AG08395 (cell line): Measurements from ENCODE around the gene TMEM239.
"Not testable (repeated sequence)": the region's sequence is repeated elsewhere in the genome, so short reads cannot be mapped to it uniquely, and the experiment has no call there.

ENCODE experiments used
- DNase-seq: peaks from one replicate; pipeline ENCODE4 v3.0.0; 2012; ENCODE audit warnings: mixed read lengths, low spot score

TMEM239 gene

DNA sequence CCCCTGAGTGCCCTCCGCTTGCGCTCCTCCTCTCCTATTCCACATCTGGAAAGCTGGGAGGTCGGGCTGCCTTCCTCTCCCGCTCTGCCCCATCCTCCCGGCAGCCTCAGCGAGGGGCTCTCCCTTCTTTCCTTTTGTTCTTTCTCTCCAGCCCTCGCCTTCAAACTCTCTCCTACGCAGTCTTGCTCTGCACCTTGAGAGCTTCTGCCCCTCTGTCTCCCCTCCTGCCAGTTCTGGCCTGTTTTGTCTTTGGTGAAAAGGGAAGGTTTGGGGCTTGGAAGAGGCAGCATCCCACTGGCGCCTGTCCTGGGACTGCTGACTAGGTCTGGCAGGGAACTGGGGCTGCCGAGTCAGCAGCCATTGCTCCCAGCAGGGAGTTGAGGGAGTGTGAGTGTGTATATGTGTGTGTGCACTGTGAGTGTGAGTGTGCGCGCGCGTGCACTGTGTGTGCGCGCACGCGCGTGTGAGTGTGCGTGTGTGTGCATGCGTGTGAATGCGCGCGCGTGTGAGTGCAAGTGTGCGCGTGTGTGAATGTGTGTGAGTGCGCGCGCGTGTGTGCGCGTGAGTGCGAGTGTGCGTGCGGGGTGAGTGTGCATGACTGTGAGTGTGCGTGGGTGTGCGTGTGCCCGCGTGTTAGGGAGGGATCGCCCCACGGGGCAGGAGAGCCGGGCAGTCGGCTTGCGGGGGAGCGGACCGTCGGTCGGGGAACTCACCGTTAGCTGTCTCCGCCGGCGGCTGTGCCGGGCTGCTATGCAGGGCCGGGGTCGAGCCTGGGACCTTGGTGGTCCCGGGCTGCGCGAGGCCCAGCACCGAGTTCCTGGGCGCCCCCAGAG, 16.3 kb upstream of the TMEM239 start:
- DNase-seq: peak; percentile 48

DNA sequence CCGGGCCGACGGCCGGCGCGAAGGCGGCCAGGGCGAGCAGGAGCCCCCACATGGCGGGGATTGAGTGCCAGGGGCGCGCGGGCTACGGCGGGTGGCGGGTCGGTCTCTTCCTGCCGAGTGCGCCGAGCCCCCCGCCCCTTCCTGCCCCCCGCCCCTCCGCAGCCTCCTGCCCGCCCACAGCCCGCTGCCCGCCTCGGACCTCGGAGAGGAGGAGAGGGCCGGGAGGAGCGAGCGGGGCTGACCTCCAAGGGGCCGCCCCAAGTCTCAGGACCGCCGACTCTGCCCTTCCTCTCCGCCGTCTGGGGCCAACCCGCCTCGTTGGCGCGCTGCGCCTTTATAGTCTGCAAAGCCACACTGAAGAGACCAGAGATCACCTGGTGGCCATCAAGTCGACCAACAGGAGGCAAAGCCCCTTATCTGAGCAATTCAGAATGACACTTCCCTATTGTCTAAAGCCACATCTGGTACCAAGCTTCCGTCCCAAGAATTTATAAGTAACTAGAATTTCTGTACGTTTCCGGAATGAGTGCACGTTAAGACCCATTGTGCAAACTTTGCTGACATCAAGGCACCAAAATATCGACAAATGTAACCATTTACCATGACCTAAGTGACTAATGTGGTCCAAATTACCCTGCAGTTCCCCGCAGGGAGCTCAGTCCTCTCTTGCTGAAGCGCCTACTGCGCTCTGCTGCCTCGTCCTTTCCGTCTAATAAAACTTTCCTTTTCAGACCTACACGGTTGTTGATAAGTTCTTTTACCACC, 15.5 kb upstream of the TMEM239 start, which contains the start of gene CPXM1:
Gene CPXM1 (minus strand): TSS at position 107 of the 765 bp plus-strand sequence. CDS start 55 bp downstream, at position 52.
- DNase-seq: no peak

DNA sequence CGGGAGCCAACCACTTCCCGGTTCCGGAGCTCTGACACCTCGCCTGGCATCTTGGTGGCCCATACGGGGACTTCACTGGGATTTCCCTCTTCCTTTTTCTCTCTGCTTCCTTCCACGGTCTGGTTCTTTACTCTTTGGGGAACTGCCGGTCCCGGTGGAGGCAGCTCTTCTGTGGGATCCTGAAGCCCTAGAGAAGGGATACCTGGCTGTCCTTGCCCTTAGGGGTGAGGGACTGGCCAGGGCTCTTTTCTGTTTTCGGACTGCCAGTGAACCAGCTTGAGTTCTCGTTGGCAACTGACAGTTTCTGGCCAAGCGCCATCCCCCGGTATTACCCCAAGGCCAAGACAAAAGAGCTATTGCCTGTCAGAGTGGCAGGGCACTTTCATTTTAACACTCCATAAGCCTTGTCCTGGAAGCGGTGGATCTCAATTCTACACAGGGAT, 14.9 kb upstream of the TMEM239 start:
- DNase-seq: no peak

DNA sequence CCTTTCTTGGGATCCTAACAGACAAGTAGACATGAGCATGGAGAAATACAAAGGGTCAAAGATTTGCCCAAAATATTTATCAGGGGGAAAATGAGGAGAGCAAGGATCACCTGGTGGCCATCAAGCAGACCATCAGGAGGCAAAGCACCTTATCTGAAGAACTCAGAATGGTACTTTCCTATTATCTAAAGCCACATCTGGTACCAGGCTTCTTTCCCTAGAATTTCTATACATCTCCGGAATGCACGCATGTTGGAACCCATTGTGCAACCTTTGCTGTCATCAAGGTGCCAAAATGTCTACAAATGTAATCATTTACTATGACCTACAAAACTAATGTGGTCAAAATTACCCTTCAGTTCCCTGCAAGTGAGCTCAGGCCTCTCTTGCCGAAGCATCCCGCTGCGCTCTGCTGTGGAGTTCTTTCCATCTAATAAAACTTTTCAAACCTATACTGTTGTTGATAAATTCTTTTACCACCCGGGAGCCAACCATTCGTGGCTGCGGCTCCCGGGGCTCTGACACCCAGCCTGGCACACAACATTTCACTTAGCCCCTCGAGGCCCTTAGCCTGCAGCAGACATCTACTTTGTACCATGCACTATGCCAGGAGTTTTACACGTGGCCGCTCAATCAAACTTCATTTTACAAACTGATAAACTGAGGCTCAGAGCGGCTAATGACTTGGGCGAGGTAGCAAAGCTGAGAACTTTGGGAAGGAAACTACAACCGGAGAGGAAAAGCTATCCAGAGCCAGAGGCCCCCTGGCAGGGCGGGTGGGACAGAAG, 11.9 kb upstream of the TMEM239 start:
- no peak for DNase-seq

DNA sequence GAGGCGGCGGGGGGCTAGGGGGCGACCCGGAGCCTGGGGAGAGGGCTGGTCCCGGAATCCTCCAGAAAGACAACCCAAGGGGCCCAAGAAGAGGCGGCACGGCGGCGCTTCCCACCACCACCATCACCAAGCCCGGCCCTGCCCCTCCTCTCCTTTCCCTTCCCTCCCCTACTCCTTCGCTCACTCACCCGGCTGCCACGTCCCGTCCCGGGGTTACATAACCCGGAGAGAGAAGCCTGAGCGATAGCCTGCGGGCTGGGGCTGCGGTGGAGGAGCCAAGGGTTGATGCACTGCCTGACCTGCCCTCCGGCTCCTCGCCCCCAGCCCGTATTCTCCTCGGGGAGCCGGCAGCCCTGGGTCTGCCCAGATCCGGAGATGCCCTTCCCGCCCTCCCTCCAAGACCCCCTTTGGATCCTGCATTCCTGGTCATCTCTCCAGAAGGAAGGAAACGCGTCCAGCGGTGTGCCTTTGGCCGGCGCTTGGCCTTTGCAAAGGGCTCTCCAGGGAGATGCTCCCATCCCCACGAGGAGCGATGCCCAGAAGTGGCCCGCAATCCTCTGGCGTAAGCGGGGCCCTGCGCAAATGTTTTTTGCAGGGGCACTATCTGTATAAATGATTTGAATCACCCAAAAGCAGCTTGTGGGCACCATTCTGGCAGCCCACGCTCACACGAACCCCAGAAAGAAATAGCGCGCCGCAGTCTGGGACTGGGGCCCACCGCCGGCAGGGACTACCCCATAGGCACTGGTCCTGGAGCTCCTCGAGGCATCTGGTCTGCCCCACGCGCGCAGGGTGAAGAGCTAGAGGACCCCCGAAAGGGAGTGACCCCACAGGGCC, 11.1 kb upstream of the TMEM239 start:
- DNase-seq: peak; percentile 35

DNA sequence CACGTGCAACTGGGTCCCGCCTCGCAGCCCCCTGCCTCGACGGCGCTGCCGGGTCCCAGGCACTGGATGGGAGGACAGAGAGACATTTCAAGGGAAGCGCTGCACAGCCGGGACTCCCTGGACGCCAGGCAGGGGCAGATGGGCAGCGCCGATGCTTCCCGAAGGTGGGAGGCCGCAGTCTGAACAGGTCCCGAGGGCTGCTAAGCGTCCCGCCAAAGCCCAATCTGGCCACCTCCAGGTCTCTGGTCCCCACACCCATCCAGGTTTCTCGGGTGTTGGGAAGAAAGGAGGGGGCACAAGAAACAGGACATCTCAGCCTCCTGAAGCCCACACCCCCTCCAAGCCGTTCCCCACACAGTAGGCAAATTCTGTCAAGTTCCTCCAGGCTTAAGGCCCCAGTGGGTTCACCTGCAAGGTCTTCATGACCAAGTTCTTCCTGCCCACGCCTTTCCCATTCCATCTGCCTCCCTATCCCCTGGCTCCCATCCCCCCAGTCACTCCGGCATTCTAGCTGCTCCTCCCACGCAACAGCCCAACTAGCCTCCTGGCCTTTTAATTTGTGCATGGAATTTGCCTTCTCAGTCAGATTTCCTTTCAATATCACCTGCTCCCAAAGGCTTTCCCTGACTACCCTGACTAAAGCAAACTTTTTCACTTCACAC, 10.3 kb upstream of the TMEM239 start:
- DNase-seq: no peak

DNA sequence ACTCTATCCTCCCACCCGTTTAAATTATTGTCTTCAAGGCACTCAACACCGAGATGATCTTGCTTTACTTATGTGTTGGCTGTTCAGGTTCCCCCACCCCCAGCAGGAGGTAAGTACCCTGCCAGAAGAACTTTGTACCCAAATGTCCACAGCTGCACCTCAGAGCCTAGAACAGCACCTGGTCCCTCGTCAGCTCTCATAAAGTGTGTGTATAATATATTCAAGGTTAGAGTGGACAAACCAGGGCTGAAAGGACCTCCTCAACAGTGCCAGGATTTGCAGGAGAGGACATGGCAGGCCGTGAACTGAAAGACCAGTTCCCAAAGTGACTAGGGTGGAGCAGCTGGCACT, 9.8 kb upstream of the TMEM239 start:
- DNase-seq: no peak

DNA sequence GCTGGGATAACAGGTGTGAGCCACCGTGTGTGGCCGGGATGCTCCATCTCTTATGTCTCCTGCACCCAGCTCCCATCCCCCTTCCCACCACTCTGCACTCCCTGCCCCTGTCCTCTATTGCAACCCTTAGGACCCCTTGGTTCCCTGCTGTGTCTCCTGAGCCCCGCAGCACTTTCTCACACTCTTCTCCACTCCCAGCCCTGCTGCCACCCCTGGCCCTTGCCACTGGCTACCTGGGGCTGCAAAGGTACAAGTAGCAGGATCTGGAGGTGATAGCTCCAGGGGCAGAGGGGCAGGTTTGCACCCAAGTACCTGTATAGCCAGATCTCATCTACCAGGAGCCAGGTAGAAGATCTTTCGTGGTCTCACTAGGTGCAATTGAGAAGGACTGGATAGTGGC, 9.1 kb upstream of the TMEM239 start:
- no peak for DNase-seq

DNA sequence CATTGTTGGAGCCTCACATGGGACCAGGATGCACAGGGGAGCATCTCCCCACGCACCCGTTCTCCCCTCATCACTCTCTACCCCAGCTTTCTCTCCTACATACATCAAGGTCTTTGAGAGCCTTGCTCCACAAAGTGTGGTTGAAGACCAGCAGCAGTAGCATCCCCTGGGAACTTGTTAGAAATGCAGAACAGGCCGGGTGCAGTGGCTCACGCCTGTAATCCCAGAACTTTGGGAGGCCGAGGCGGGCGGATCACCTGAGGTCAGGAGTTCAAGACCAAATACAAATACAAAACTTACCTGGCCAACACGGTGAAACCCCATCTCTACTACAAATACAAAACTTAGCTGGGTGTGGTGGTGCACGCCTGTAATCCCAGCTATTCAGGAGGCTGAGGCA, 8.2 kb upstream of the TMEM239 start:
- not testable (repeated sequence) for DNase-seq

DNA sequence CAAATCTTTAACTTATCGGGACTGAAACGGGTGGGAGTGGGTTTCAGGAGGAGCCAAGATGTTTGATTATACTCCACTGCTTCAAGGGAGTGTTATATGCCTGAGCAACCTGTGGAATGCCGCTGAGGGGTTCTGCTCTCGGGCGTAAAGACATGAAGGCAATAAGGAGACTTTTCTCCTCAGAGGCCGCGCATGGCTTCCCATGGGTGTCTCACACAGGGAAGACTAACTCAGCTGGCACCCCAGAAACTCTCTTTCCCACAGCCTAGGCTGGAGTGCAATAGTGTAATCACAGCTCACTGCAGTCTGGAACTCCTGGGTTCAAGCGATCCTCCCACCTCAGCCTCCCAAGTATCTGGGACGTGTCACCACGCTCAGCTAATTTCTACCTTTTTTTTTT, 6.5 kb upstream of the TMEM239 start:
- DNase-seq: no peak

DNA sequence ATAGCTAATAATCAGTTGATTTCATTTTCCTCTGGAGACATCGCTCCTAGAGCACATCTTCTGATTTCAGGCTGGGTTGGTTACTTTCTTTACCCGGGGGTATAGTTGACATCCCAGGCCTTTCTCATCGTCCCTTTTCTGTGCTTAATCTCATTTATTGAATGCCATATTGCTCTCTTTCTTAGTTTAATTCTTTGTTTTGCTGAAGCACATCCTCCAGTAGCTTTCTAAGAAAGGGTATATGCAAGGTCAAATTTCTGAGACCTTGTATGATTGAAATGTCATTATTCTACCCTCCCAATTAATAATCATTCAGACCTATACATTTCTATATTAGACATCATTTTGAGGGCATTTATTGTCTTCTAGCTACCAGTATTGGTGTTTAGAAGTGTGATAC, 4.0 kb upstream of the TMEM239 start:
- DNase-seq: no peak

DNA sequence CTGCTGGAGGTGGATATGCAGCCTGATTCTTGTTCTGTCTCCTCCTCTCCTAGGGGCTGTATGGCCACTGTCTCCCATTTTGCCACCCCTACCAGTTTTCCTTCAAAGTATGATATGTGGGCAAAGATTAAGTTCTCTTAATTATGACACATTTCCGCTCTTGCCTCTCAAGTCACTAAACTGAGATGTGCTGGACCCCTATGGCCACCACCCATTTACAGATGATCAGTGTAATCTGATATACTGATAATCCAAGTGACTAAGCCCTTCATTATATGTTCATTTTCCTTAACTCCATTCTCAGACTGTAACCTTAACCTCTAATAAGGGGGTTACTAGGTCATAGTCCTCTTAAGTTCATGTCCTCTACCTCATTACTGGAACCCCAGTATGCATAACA, 2.1 kb upstream of the TMEM239 start:
- no peak for DNase-seq

DNA sequence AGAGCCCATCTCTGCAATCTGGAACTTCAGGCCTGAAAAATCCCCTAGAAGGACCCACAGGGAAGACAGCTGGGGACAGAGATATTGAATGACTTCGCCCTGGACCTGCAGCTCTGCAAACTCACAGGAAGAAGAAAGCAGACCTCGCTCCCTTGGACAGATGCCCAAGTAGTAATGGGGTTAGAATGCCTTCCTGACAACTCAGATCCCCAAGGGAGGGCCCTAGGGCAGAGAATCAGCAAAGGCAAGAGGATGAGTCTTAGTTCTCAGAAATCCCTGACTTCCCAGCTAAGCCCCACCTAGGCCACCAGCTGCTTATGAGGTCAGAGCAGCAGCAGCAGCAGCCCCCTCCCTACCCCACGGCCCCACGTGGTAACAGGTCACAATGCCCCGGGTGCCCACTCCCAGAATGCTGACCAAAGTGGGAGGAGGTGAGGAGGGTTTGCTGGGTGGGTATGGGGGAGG, 1.5 kb upstream of the TMEM239 start, which contains the start of gene C20orf141:
Gene C20orf141 (plus strand): TSS at position 401 of the 465 bp plus-strand sequence. CDS start 198 bp downstream, outside the sequence.
- DNase-seq: peak; percentile 98

DNA sequence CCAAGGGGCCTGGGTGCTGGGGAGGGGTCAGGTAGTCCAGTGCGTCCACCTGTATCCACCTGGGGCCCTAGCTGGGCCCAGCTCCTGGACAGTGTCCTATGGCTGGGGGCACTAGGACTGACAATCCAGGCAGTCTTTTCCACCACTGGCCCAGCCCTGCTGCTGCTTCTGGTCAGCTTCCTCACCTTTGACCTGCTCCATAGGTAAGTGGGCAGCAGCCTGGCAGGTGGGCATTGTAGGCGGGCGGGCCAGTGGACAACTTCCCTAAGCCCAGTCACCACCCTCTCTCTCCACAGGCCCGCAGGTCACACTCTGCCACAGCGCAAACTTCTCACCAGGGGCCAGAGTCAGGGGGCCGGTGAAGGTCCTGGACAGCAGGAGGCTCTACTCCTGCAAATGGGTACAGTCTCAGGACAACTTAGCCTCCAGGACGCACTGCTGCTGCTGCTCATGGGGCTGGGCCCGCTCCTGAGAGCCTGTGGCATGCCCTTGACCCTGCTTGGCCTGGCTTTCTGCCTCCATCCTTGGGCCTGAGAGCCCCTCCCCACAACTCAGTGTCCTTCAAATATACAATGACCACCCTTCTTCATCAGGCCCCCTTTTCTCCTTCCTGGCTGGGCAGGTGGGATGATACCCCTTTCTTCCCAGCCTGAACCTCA, 793 bp upstream of the TMEM239 start:
- no peak for DNase-seq

DNA sequence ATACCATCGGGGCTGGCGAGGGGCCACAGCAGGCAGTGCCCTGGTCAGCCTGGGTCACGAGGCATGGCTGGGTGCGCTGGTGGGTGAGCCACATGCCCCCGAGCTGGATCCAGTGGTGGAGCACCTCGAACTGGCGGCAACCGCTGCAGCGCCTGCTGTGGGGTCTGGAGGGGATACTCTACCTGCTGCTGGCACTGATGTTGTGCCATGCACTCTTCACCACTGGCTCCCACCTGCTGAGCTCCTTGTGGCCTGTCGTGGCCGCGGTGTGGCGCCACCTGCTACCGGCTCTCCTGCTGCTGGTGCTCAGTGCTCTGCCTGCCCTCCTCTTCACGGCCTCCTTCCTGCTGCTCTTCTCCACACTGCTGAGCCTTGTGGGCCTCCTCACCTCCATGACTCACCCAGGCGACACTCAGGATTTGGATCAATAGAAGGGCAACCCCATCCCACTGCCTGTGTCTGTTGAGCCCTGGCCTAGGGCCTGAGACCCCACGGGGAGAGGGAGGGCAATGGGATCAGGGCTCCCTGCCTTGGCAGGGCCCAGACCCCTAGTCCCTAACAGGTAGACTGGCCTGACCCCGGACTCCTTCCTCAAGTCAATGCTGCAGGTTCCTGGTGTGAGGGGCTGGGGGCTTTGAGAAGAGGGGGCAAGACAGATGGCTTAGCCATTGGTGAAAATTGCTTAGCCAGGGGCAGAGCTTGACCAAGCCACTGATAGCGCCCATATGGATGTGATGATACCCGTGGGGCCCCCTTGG, 598 bp downstream of the TMEM239 start:
- no peak for DNase-seq

DNA sequence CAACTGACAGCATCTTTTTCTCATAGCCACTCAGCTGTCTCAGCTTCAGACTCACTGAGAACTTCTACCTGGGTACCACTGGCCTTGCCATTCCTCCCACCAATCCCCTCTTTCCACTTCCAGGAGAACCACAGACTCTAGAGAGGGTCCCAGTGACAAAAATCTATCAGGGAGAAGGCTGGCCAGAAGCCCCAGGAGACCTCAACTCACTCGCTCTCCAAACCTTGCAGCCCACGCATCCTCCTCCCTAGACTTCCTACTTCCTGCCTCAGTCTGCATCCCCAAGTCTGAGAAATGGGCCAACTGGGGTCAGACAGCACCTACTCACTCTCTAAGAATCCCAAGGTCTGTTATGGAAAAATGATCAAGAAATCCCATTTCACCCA, 1.2 kb downstream of the TMEM239 start:
- DNase-seq: no peak

DNA sequence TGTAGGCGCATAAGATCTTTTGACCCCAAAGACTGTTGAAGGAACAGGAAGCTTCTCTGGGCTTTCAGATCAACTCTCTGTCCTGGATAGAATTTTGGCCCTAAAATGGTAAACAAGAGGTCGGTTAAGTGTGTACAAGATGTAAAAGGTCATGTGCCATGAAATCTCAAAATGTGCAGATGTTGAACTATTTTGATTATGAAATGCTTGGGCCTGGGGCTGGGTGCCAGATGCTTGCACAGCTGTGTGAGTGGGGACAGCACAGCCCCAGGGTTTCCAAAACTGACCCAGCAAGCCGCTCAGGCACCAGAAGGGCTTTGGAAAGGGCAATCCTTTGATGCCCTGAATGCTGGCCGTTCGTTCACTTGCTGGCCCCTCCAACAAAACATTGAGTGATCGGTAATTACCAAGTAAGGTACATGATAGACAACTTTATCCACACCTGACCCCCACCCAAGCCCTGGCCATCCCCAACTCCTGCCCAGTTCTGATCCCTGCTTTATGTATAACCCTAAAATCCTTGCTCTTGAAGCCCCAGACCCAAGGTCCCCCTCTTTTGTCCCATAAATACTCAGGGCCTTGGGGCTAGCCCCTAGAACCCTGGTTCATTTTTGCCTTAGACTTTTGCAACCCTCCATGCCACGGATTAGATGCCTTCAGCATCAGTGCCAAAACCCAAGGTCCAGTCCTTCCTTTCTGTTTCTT, 1.9 kb downstream of the TMEM239 start:
- DNase-seq: no peak

DNA sequence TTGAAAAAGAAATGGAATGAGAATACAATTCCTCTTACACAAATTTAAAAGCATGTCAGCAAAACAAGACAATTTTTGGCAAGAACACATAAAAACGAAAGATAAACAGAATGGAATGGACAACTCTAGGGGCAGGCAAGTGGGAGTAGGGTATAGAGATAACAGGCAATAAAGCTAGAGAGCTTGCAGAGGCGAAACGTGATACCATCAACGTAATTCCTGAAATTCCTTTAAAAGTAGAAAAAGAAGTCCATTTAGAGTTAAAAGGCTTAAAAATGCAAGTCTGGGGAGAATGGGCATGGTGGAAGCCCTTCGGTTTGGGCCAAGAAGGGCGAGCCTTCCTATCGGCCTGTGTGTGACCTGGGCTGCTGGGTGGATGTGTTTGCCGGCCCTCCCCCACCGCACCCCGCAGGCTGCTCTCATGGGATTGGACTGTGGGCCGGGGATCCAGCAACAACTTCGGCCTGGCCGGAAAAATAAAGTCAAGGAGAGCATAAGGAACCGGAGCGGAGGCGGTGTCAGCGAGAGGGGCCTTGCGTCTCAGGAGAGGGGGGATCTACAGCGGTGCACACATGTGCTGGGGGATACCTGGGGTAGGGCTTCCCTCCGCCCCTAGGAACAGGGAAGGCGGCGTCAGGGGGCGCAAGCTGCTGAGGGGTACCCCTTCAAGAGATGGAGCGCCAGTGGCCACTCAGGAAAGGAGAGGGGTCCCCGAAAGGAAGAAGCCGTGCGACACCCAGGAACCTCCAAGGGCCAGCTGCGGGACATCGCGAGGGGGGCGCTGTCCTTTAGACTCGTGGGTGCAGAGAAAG, 4.1 kb downstream of the TMEM239 start:
- DNase-seq: no peak
